GM19025 (cell line): ENCODE data around the gene MKNK1.

Experiments
- ATAC-seq: cut with Tn5 transposase; IDR thresholded peaks from one replicate; pipeline ENCODE4 v1.9.1; 2021; ENCODE audit warnings: mild to moderate bottlenecking, low read depth, moderate library complexity; ENCODE audit not compliant: unreplicated experiment

The MKNK1 gene

DNA sequence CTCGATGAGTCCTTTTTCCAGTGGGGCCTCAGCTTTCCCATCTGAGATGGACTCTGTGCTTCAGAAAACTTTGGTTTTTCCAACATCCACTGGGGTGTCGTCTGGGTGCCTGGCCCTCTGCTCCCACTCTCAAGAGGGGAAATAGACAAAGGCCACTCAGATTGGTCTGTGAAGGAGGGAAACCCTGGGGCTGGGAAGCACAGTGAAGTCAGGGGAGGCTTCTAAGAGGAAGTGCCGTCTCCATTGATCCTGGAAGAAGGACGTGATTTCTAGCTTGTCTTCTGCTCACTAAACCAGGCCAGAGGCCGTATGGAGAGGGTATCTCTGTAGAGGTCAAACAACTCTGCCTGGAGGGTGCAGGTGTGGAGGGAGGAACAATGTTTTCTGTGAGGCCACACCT, 57.9 kb downstream of the MKNK1 start:
- ATAC-seq: no peak

DNA sequence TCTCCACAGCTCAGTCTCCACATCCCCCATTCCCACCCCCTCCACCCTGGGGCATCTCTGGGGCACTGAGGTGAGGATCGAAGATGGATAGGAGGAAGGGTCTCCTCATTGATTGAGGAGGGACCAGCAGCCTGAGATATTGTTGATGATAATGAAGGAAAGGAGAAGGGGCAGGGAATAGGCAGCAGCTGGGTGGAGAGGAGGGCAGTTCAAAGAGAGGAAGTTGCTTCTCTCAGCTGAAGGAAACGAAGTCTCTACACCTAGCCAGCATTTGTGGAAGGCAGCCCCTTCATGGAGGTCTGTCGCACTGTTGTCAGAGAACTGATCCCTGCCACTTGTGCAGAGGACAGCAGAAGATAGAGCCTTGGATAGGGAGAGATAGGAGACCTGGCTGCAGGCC, 58.3 kb downstream of the MKNK1 start:
- no peak for ATAC-seq

DNA sequence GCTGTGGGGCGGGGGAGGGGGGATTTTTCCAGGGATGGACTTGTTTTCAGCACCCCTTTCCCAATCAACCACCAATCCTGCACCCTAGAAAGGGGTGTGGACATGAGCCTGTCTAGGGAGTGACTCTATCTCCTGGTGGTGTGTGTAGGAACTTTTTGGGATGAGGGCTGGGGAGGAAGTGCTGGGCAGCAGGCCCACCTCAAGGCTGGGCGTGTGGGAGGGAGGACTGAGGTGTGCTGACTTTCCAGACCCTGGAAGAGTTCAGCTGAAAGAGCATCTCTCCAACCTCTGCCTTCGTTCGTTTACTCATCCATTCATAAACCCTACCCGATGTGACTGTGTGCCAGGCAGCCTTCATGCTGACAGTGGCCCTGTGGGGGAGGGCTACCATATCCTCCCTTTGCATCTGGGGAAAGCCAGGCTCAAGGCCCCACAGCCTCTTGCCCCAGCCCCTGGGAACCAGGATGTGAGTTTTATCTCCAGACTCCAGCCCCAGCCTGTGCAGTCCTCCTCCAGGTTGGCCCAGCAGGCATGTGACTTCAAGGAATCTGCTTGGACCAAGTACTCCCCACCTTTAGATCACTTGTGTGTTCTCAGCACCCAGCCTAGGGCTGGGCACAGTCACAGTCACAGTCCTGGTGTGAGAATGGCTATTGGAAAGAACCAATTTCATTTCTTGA, 59.4 kb downstream of the MKNK1 start:
- no peak for ATAC-seq

DNA sequence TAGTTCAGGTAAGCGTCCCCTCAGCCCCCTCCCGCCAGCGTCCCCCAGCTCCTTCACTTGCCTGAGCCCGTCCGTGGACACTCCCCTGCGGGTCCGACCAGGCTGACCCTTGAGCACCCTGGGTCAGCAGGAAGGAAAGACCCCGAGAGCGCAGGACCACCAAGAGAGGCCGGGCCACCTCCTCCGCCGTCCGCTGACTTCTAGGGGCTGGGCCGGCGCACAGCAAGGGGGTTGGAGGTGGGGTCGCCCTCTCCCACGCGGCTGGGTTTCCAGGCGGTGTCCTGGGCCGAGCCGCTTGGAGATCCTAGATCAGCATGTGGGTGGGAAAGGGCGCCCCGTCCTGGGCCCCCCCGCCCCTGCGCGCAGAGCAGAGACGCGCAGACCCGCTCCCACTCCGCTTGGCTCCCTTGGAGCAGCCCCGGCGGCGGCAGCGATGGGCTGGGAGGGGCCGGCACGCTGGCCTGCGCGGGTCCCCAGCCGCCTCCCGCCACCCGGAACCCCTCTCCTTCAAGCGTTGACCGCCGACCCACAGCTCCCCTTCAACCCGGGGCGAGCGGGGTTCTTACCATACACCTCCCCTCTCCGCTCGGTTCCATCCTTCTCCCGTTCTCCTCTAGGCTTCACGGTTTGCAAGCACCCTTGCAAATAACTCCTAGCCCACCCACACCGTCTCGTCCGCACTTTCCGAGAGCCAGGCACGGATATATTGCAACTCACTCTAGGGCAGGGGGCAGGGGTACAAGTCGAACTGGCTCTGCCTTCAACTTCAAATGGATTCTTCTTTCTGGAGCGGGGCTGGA, 60.1 kb downstream of the MKNK1 start:
- no peak for ATAC-seq

DNA sequence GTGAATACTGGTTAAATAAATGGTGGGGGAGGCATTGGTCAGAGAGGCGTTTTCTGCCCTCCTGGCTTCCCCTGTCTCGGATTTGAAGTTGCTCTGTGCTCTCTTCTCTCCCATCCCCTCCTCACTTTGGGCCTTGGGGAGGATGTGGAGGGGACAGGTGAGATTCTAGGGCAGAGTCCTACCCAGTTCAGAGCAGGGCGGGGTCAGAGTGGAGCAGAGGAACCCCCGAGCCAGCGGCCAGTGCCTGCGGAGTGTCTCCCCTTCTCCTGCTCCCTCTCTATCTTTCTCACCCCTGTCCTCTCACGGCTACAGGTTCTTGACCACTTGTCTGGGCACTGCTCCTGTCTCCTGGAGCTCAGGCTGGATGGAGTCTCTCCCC, 60.7 kb downstream of the MKNK1 start:
- no peak for ATAC-seq

DNA sequence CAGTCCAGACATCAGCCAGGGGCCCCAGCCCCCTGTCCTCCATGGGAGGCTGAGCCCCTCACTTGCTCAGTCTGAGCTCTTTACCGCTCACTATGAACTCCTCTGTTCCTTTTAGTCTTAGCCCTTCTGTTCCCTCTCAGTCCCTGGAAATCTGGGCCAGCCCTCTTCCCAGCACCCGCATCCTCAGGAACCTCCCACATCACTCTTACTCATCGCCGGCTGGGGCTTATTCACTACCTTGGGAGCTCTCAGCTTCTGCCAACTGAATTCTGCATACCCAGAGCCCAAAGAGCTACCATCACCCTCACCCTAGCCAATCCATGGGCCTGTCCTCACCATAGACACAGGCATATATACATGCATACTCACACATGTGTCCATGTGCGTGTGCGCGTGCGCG, 64.1 kb downstream of the MKNK1 start:
- ATAC-seq: no peak

DNA sequence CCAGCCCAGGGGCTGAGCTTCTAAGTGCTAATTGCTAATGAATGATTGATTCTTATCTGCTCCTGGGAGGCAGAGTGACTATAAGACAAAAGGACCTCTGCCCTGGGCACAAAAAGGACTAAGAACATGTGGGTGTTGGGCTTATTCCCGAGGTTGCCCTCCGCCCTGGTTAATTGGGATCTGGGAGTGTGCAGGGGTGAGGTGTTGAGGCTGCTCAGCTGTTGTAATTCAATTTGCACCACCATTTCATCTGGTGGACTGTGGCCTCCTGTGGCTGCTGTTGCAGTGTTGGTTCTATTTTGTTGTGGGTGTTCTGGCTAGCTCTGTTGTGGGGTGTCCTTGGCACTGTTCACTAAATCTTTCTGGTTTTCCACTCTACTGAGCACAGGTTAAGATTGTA, 65.9 kb downstream of the MKNK1 start:
- ATAC-seq: no peak

DNA sequence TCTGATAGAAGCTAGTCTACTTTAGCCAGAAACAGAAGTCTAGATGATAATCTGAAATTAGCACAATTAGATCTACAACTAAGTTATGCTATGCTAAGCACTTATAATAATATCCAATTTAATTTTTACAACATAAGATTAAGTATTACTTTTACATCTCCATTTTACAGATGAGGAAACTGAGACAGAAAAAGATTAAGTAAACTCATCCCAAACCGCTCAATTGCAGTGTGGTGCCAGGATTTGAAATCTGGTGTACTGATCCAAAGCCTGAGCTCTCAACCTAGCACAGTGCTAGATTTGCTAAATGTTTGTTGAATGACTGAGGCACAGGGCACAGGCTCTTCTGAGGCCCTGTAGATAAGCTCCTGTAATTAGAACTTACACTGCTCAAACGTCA, 66.4 kb downstream of the MKNK1 start:
- no peak for ATAC-seq

DNA sequence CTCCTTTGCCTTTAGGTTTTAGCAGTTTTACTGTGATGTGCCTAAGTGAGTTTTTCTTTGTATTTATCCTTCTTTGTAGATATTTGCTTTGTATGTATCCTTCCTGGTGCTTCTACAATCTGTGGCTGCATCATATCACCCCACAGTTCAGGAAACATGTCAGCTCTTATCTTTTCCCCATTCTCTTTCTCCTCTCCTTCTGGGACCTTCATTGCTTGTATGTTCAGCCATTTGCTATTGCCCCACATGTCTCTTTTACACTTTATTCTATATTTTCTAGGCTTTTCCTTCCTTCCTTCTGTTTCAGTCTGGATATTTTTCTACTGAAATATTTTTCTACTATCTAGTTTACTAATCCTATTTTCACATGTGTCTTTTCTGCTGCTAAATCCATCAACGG, 67.5 kb downstream of the MKNK1 start:
- no peak for ATAC-seq

DNA sequence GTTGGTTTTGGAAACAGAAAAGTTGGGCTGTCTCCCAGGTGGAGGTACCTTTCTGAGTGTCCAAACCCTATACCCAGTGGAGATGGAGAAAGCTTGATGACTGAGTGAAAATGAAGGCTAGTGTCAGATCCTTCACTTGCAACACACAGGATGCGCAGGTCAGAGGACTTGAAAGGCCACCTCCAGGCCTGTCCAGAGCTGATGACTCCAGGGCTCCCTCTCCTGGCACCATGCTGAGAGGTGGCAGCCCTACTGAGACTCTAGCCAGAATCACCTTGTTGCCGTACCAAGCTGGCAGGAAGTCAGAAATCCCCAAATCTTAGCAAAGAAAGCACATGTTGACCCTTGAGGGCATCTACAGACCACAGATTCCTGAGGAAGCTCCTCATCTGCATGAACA, 69.0 kb downstream of the MKNK1 start:
- ATAC-seq: no peak

DNA sequence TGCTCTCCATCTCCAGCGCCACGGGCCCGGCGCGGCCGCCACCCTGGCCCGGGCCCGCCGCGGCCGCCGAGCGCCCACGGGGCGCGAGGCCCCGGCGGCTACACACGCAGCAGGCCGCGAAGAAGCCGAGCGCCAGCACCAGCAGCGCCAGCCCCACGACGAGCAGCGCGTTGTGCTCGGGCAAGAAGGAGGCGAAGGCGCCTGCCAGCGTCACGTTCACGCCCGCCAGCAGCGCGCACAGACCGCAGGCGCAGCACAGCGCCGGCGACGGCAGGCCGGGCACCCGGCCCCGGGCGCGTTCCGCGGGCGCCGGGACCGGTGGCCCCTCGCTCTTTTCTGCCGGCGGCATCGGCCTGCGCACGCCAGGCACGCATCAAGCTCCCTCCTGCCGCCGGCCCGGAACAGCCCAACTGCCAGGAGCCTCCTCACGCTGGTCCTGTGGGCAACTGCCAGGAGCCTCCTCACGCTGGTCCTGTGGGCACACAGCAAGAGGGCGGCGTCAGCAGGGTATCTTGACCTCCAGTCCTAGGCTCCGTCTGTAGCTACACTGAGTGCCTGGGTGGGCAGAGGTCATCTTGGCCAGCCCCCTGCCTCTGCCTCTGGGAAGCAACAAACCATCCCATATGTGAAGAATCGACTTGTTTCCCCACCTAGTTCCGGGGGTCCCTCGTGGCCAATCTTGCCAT, 70.7 kb downstream of the MKNK1 start:
- no peak for ATAC-seq

DNA sequence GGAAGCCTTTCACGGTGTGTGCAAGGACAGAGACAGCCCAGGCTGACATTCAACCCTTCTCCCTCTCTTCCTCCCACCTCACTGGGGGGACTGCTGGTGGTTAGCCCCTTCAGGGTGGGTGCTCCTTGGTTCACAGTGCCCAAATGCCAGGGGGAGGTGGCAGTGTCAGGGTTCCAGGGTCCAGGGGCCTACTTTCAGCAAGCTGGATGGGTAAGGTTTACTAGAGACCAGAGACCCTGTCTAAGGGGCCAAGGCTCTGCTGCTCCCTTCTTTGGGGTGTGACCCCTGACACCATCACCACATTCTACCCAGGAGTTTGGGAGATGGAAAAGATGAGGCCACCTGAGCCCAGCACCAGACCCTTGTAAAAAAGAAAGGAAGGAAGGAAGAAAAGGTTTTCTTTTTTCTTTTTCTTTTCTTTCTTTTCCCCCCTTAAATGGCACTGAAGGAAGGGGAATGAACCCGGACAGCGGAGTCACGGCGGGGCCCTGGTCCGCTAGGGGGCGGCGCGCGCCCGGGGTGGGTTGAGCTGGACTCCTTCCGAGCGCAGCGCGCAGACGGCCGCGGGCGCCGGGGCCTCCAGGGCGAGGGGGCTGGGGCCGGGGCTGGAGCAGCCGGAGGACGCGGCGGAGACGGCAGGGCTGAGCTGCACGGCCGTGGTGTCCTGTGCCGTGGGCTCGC, 71.4 kb downstream of the MKNK1 start:
- no peak for ATAC-seq

DNA sequence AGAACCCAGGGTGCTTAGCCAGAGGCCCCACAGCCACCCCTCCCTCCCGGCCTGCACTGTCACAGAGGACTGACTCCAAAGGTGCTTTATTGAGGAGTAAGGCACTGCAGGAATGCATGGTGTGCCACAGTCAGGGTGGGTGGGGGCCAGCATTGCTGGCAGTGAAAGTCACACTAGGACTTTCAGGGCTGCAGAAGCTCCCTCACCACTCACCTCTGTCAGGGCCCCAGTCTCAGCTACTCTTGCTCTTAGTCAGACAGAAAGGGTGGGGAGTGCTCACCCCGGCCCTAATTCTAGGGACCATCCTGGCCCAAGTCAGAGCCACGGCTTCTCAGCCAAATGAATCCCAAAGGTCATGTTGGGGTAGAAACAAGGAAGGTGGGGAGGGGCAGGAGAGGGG, 72.0 kb downstream of the MKNK1 start:
- ATAC-seq: no peak

DNA sequence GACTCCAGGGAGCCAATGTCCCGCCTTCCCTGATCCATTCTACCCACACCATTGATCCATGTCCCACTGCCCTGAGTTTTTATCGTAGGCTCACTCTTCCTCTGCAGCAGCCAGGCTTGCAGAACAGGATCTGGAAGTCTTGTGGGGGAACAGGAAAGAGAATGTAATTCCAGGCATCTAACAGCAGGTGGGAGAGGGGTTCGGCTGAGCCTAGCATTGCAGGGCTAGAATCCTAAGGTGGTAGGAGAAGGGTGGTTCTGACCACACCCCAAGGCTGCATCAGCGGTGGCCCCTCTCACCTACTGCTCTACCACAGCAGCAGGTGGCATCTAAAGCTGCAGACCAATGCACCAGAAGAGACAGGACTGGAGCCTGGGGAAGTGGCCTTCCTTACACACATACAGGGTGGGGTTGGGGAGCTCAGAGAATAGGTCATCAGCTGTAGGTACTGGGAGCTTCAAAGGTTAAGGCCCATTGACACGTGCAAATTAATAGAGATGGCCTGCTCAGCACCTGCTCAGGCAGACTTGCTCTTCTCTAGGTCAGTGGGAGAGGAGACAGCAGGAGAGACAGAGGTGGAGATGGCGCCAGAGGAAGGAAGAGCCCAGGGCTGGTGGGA, 73.2 kb downstream of the MKNK1 start:
- no peak for ATAC-seq

DNA sequence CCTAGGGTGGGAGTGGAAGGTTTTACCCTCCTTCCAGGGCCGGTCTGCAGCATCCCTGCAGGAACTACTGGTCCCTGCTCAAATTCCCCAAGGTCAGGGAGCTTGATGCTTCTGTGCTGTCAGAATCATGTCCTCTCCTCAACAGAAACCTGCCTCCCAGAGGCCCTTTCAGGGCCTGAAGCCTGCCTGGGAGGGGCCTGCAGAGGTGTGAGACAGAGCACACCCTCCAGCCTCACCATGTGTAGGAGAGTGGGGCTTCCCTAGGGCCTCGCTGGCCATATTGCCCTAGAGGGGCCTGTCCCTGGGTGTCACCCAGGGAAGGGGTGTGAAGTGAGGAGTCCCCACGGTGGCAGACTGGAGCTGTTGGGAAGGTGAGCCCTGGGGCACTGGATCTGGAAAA, 73.8 kb downstream of the MKNK1 start:
- ATAC-seq: no peak

DNA sequence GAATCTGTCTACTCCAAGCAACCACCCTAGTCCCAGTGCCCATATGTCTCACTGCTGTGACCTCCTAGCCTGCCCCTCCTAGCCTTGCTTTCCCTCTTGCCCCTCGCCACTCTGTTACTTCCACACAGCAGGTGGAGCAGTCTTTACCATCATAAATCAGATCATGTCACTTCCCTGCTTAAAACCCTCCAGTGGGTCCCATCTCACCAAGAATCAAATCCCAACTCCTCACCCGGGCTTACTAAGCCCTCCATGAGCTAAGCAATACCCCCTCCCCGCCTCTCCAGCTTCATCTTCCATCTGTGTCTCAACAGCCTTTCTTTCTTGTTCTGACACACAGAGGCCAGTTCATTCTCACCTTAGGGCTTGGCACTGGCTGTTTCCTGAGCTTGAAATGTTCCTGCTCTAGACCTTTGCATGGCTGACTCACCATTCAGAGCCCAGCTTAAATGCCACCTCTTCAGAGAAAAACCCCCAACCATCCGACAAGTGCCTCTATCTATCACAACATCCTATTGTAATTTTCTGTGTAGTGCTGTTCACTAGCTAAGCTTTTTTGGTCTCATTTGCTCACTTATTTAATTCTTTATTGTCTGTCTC, 74.9 kb downstream of the MKNK1 start:
- no peak for ATAC-seq

DNA sequence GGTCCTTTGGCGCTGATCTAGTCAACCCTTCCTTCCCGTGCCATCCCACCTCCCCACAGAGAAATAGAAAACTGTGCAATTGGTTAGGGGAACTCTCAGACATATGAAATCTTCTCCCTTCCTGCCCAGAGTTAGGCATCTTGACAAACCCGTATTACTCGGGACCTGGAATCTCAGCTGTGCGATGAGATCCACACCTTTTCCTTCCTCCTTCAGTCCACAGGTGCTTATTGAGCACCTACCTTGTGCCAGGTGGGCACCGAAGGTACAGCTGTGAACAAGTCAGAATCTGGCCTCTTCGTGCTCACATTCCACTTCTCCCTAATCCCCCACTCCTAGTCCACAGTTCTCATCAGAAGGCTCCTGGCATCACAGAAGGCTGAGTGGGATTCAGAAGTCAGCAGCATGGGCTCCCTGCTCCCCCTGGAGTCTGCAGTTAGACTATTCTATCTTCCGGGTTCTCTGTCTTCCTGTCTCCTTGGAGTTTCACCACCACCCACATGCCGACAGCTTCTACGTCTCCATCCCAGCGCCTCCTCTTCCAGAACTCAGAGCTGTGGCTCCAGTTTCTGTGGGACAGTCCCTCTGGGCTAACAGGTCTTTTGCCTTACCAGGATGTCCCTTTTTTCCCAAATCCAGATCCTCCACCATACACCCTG, 75.6 kb downstream of the MKNK1 start:
- no peak for ATAC-seq

DNA sequence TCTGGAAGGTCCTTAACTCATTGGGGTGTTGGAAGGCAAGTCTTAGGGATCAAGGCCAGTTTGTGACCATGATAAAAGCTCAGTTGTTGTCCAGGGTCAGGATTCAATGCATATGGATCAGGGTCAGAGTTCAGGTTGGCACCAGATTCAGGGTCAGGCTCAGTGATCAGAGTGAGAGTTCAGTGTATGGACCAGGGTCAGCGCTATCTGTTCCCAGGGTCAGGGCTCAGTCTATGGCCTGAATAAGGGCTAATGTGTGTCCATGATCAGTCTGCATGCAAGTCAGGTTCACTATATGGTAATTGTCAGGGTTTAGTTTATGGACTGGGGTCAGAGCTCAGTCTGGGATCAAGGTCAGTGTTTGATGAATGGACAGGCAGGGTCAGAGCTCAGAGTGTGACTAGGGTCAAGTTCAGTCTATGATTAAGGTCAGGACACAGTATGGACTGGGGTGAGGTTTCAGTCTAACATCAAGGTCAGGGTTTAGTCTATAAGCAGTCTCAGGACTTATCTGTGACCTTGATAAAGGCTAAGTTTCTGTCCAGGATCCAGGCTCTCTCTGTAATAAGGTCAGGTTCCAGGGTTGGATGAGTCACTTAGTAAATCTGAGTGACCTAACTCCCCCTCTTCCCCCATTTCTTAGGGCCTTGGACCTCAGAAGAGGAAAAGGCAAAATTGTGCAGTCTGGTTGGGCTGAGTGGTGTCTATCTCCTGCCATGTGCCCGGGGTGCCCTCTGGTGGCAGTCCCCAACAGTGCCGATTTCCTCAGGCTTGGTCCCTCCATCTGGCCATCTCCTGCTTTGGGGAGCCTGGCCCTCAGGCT, 76.4 kb downstream of the MKNK1 start:
- peak; percentile 48 for ATAC-seq

DNA sequence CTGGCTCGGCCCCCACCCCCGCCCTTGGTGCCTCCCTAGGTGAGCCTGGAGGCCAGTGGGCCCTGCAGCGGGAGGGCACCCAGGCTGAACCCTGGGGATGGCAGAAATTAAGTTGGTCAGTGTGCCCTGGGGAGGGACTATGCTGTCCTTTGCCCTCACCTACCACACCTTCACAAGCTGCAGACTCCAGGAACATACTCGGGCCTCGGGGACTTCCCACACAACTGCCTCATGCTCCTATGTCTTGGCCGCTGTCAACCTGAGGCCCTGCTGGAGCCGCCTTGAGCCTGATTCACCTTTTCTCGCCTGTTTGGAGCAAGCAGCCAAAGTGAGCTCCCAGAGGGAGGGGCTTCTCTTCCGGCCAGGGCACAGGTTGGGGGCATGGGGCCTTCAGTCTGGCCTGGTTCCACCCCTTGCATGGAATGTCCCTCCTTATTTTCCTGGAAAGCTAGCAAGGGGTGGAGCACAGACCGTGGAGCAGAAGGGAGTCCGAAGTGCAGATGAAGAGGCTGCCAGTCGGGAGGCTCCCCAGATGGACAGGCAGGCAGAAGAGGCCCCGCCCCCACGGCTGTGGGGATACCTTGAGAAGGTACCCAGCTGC, 77.3 kb downstream of the MKNK1 start:
- no peak for ATAC-seq
